Loucy (cell line): ENCODE data around the gene SLC9A5.

Experiments
- EZH2phosphoT487 ChIP-seq: fragments of 200-600 bp; IDR thresholded peaks from 2 replicates; pipeline ENCODE4 v1.6.1; 2018; ENCODE audit warnings: antibody characterized with exemption, mild to moderate bottlenecking, moderate library complexity, borderline replicate concordance
- TF ChIP-seq, protein P1 (sequence below): fragments of 200-600 bp; sonication (generic); conservative IDR thresholded peaks from 2 replicates; pipeline ENCODE4 v1.5.1; 2014; ENCODE audit warnings: mild to moderate bottlenecking, antibody characterized with exemption, low read length

DNA sequence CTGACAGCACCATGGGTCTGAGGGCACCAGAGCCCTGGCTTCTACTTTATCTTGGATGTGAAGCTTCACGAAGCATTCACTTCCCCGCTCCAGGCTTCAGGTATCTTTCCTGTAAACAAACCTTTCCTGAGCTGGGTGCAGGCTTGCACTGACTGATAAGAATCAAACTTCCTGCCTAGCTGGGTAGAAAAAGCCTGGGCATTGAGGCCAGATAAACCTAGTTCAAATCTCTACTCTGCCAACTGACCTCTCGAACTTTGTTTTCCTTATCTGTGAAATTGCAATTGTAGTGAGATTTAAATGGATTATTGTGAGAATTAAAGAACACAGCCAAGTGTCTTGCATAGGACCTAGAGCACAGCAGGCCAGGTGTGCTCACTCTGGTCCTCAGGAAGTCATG, 24.8 kb upstream of the SLC9A5 start:
- TF ChIP-seq, protein P1, sequence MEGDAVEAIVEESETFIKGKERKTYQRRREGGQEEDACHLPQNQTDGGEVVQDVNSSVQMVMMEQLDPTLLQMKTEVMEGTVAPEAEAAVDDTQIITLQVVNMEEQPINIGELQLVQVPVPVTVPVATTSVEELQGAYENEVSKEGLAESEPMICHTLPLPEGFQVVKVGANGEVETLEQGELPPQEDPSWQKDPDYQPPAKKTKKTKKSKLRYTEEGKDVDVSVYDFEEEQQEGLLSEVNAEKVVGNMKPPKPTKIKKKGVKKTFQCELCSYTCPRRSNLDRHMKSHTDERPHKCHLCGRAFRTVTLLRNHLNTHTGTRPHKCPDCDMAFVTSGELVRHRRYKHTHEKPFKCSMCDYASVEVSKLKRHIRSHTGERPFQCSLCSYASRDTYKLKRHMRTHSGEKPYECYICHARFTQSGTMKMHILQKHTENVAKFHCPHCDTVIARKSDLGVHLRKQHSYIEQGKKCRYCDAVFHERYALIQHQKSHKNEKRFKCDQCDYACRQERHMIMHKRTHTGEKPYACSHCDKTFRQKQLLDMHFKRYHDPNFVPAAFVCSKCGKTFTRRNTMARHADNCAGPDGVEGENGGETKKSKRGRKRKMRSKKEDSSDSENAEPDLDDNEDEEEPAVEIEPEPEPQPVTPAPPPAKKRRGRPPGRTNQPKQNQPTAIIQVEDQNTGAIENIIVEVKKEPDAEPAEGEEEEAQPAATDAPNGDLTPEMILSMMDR, result no peak
- no peak for TF ChIP-seq EZH2phosphoT487
